T-helper 17 cell (primary cell): ENCODE data around the gene ORM1. TPM values are rescaled to one million over a fixed set of nuclear protein-coding genes. Genes with fewer than 3 reads are reported as not detected.
"Not testable (repeated sequence)": the region's sequence is repeated elsewhere in the genome, so short reads cannot be mapped to it uniquely, and the experiment has no call there.

Source experiments
- ATAC-seq: fragments of 150-1000 bp; cut with Tn5 transposase; 2 replicates; pipeline ENCODE4 v1.10.0; 2021; ENCODE audit warnings: mild to moderate bottlenecking, moderate library complexity
- DNase-seq, 3 donors: peaks; one replicate each; pipeline versions ENCODE4 v3.0.0 to v3.0.0-alpha.2; 2020 to 2021
- H3K9me3 ChIP-seq: one replicate; pipeline ENCODE4 v1.7.0; 2013; ENCODE audit warnings: low read length, mild to moderate bottlenecking; ENCODE audit not compliant: control insufficient read depth, poor library complexity, severe bottlenecking
- H3K27ac Mint-ChIP-seq: one replicate; pipeline ENCODE4 v1.8.0; 2022; ENCODE audit warnings: mild to moderate bottlenecking, moderate library complexity, mixed read lengths
- H3K27me3 Mint-ChIP-seq: one replicate; pipeline ENCODE4 v1.8.0; 2022; ENCODE audit warnings: mixed read lengths
- H3K36me3 Mint-ChIP-seq: one replicate; pipeline ENCODE4 v1.8.0; 2022; ENCODE audit warnings: low read depth, mixed read lengths
- H3K4me1 Mint-ChIP-seq: one replicate; pipeline ENCODE4 v1.8.0; 2022; ENCODE audit warnings: mild to moderate bottlenecking, mixed read lengths
- H3K4me3 Mint-ChIP-seq: one replicate; pipeline ENCODE4 v1.8.0; 2022; ENCODE audit warnings: mild to moderate bottlenecking, moderate library complexity, mixed read lengths
- total RNA-seq, 4 donors: library from RNA in 2 of 4; stranded (reverse) in 2 of 4; gene quantifications; one replicate each; pipeline ENCODE4 v1.2.3 and lab custom pipeline; 2022 to 2026

The ORM1 gene
- total RNA-seq (not detected), total RNA-seq (lab: John Stamatoyannopoulos, UW) (0 reads per million in 2 donors)

DNA sequence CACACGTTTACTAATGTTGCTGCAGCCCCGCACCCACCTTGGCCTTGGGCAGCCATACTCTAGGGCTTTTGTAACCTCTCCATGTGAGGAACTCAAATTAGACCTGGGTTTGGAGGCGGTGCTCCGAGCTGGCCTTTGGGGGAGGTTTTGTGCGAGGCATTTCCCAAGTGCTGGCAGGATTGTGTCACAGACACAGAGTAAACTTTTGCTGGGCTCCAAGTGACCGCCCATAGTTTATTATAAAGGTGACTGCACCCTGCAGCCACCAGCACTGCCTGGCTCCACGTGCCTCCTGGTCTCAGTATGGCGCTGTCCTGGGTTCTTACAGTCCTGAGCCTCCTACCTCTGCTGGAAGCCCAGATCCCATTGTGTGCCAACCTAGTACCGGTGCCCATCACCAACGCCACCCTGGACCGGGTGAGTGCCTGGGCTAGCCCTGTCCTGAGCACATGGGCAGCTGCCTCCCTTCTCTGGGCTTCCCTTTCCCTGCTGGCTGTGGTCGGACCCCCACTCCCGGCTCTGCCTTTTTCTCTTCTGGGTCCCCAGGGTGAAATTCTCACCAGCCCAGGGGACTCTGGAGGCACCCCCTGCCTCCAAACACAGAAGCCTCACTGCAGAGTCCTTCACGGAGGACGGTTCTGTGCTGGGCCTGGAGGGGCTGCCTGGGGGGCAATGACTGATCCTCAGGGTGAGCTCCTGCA is at the start of gene ORM1:
ORM1 (plus strand) TSS at position 268 of the 701 bp plus-strand sequence; CDS start at position 304, 36 bp downstream.
- not testable (repeated sequence) for ATAC-seq, H3K36me3 Mint-ChIP-seq, H3K27ac Mint-ChIP-seq, H3K9me3 ChIP-seq, DNase-seq, H3K4me3 Mint-ChIP-seq, H3K4me1 Mint-ChIP-seq
- peaks cover 20% of the 10 kb centered on the region for H3K27me3 Mint-ChIP-seq

DNA sequence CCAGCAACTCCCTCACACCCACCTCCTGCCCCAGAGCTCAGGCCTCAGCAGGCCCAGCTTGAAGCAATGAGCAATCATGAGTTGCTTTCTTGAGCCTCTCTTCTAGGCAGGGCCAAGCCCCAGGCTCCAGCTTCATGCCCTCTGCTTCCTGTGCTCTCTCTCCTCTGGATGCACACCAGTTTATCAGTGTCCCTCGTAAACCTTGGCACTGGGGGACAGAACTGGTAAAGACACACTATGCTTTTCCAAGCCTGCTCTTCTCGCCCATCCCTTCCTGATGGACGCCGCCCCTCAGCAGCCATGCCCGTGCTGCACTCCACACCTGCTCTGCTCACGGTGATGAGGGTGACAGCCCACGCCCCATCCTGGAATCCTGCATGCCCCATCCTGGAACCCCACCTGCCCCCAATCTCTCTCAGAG is 49.4 kb upstream of the ORM1 start:
- no peak for DNase-seq
- H3K27me3 Mint-ChIP-seq, result peaks cover 22% of the 10 kb centered on the region
- H3K27ac Mint-ChIP-seq, result no peak overlapping the region
- H3K9me3 ChIP-seq, result no peaks in the 10 kb centered on the region
- H3K4me1 Mint-ChIP-seq, result peaks cover 4% of the 10 kb centered on the region
- H3K36me3 Mint-ChIP-seq, result no peaks in the 10 kb centered on the region
- no peak overlapping the region for H3K4me3 Mint-ChIP-seq
- ATAC-seq, result no peak

DNA sequence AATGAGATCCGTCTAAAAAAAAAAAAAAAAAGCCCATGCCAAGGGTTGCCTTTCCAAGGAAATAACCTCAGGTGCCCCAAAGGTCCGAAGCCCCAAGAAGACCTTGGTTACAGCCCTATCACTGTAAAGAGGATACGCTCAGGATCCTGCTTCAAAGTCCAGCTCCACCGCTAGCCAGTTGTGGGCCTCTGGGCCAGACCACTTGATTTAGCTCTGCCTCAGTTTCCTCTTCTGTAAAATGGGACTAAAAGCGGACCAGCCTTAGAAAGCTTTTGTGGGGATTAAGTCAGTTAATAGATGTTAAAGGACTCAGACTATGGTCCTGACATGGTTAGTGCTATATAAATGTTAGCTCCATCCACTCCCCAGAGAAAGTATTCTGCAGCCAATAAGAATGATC is 48.7 kb upstream of the ORM1 start:
- DNase-seq (no peak), ATAC-seq (no peak)
- Mint-ChIP-seq H3K4me1 (peaks cover 4% of the 10 kb centered on the region), H3K36me3 (no peaks in the 10 kb centered on the region), H3K27ac (no peak overlapping the region), H3K4me3 (no peak overlapping the region), H3K27me3 (peaks cover 22% of the 10 kb centered on the region)
- no peaks in the 10 kb centered on the region for H3K9me3 ChIP-seq

DNA sequence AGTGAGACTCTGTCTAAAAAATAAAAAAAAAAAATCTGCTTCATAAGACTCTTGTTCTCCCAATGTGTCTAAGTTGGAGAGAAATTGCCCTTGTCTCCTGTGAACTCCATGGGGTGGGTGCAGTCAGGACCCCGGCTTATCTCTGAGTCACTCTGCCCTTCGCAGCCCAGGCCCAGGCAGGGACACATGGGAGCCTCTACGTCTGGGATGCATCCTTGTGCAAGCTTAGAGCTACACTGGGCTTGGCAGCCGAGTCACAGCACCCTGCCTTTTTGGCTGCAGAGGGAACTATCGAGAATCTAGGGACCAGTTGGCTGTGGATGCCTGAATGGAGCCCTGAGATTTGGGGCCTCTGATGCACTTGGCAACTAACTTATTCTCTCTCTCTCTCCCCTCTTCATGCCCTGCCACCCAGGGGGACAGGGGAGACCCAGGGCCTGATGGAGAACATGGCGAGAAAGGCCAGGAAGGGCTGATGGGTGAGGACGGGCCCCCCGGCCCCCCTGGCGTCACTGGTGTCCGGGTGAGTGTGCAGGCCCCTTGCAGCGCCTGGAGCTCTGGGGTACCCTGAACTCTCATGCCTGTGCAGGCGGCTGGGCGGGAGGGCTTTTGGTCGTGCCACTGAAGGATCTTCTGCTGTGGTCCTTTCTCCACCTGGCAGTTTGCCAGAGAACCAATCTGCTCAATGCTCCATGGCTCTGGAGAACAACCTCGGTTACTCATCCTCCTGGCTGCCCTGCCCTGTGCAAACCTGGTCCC is 47.5 kb upstream of the ORM1 start:
- Mint-ChIP-seq H3K27me3 (peaks cover 22% of the 10 kb centered on the region), H3K27ac (no peak overlapping the region), H3K4me3 (no peak overlapping the region), H3K36me3 (no peaks in the 10 kb centered on the region), H3K4me1 (peaks cover 4% of the 10 kb centered on the region)
- no peaks in the 10 kb centered on the region for H3K9me3 ChIP-seq
- ATAC-seq (no peak), DNase-seq (no peak)

DNA sequence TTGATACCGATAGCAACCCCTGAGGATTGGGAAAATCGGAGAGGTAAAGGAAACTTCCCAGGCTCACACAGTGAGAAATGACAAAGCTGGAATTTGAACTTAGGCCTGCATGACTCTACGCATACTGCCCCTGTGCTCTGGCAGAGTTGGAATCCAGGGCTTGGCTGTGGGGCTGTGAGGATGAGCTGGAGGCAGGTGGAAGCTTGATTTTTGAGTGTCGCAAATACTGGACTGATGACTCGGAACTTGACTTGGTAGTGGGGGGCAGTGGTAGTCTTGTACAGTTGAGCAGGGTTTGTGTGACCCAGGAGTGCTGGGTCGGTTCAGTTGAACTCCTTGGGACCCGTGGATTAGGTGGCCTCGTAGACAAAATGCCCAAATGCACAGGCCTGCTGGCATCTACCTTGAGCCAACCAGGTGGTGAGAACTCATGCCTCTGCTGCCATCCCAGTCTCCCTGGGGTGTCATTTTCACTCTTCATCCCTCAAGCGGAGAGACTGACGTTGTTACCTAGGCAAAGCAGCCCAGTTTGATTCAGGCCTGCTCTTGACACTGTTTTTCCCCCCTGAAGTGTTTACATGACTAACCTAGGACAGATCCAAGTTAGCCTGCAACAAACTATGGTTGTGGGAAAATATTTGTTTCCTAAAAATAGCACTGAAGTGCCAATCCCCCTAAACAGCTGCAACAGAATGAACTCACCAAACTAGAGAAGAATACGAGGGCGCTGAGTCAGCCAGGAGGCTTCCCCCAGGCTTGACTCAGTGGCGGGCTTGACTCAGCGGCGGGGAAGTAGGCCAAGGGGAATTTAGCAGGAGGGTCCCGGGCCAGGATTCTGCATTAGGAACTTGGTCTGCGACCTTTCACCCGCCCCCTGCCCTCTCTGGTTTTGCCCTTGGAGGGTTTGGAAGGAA is 45.7 kb upstream of the ORM1 start:
- Mint-ChIP-seq H3K4me1 (peaks cover 4% of the 10 kb centered on the region), H3K36me3 (no peaks in the 10 kb centered on the region), H3K27ac (no peak overlapping the region), H3K4me3 (no peak overlapping the region), H3K27me3 (peaks cover 17% of the 10 kb centered on the region)
- DNase-seq (no peak), ATAC-seq (no peak)
- H3K9me3 ChIP-seq, result no peaks in the 10 kb centered on the region

DNA sequence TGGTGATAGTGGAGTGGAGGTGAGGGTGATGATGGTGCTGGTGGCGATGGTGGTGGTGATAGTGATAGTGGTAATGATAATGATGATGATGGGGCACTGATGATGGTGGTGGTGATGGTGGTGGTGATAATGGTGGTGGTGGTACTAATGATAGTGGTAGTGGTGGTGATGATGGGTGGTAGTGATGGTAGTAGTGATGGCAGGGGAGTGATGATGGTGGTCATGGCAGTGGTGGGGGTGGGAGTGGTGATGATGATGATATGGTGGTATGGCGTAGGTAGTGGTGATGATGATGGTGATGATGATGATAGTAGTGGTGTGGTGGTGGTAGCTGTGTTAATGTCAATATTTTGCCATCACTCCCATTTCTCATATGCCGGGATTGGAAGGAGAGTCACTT is 44.5 kb upstream of the ORM1 start:
- Mint-ChIP-seq H3K4me1 (peaks cover 2% of the 10 kb centered on the region), H3K27me3 (peaks cover 11% of the 10 kb centered on the region), H3K36me3 (no peaks in the 10 kb centered on the region), H3K4me3 (no peak overlapping the region), H3K27ac (no peak overlapping the region)
- no peaks in the 10 kb centered on the region for H3K9me3 ChIP-seq
- DNase-seq (no peak), ATAC-seq (no peak)

DNA sequence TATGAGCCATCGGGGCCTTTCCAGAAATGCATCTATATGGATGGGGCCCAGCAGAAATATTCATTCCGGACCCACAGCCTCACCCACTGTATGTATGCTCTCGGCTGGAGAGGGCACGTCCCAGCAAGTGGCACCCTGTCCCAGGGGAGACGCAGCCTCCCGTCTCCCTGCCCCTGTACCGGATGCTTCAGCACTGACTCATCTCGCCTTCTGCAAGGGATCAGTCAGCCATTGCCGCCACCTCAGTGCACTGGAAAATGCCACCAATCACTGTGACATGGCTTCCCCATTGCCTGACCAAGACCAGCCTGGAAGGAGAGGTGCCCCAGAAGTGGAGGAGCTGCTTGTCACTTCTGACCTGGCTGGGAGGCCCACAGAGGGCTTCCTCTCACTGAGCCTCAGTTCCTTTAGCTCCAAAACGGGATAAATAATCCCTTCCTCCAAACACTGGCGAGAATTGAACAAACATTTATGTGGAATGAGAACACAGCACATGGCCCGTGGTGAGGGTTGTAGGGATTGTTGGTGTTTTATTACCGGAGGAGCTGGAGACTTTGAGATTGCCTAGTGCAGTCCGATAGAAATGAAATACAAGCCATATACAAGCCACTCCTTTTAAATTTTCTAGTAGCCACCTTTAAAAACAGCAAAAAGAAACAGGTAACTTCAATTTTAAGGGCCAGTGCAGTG is 43.9 kb upstream of the ORM1 start:
- DNase-seq (no peak), ATAC-seq (no peak)
- peaks cover 2% of the 10 kb centered on the region for H3K4me1 Mint-ChIP-seq
- no peaks in the 10 kb centered on the region for H3K36me3 Mint-ChIP-seq
- H3K27me3 Mint-ChIP-seq, result peaks cover 11% of the 10 kb centered on the region
- H3K4me3 Mint-ChIP-seq, result no peak overlapping the region
- no peak overlapping the region for H3K27ac Mint-ChIP-seq
- no peaks in the 10 kb centered on the region for H3K9me3 ChIP-seq

DNA sequence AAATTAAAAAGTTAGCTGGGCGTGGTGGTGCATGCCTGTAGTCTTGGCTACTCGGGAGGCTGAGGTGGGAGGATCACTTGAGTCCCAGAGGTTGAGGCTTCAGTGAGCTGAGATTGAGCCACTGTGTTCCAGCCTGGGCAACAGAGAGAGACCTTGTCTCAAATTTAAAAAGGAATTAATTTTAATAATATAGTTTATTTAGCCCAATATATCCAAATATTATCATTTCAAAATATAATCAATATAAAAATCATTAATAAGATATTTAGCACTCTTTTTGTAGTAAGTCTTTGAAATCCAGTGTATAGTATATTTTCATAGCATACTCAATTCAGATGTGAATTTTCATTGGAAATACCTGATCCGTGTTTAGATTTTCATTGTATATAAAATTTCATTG is 43.2 kb upstream of the ORM1 start:
- Mint-ChIP-seq H3K36me3 (no peaks in the 10 kb centered on the region), H3K27me3 (peaks cover 11% of the 10 kb centered on the region)

DNA sequence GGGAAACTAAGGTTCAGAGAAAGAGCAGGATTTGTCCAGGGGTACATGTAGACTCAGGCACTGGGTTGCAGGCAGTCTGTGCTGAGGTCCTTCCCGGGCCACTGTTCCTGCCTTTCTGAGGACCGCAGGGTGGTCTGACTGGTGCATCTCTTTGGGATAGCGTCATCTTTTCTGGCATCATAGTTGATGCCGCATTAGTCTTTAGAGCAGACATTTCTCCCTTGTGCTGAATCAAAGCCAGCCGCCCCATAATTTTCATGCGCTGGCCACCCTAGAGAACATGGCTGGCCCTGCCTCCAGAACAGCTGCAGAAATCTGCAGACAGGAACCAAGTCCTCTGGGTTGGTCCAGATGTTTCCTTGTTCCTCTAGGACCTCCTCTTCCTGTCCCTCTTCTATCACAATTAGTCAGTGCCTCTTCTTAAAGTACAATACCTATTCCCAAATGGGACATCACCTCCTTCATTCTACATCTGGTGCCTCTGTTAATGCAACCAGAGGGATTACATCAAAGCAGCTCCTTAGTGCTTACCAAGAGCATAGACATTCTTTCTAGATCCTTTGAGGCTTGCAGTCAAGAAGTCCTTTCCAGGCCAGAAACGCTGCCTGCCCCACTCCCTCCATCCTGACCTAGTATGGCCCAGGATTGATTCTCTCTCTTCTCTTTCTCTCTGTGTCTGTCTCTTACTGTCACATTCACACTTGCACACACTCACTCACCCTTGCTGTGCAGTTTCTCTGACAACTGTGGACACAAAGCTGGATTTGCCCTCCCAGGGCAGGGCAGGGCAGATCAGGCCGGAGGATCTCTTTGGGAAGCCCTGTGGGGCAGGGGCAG is 42.0 kb upstream of the ORM1 start:
- H3K4me1 Mint-ChIP-seq, result peaks cover 2% of the 10 kb centered on the region
- H3K4me3 Mint-ChIP-seq, result no peak overlapping the region
- H3K9me3 ChIP-seq, result no peaks in the 10 kb centered on the region
- DNase-seq (peak in 1 of 3 donors; percentile 2), ATAC-seq (no peak)
- no peak overlapping the region for H3K27ac Mint-ChIP-seq
- peaks cover 7% of the 10 kb centered on the region for H3K27me3 Mint-ChIP-seq
- no peaks in the 10 kb centered on the region for H3K36me3 Mint-ChIP-seq

More for the DNA sequence above, 43.2 kb upstream of the ORM1 start:
- no peaks in the 10 kb centered on the region for H3K9me3 ChIP-seq
- Mint-ChIP-seq H3K27ac (no peak overlapping the region), H3K4me3 (no peak overlapping the region), H3K4me1 (peaks cover 2% of the 10 kb centered on the region)
- DNase-seq, result no peak
- no peak for ATAC-seq

DNA sequence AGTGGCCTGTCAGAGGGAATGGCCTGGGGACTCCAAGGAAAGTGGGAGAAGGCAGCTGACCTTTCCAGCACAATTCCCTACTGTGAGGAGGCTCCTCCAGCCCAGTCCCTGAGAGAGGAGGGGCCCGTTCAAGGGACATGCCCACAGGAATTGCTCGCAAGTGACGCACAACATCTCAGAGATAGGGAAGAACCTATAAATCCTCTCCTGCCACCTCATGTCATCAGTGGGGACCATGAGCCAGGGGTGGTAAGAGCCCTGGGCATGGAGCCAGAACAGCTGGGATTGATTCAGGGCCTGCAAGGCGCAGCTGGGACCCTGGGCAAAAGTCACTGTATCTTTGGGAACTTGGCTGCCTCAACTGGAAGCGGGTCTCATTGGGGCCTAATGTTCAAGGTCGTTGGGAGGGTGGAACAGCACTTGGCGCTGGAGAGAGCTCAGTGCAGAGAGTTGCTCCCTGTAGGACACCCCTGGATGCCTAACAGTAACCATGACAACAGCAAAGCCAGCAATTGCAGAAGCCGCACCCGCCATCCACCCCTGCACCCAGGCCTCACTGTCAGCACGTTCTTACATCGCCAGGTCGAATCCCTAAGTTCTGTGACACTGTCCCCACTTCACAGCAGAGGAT is 41.3 kb upstream of the ORM1 start:
- no peaks in the 10 kb centered on the region for H3K4me1 Mint-ChIP-seq
- ATAC-seq (no peak), DNase-seq (peak in 1 of 3 donors; percentile 2)
- no peaks in the 10 kb centered on the region for H3K9me3 ChIP-seq
- H3K27ac Mint-ChIP-seq, result no peak overlapping the region
- H3K27me3 Mint-ChIP-seq, result peaks cover 7% of the 10 kb centered on the region
- H3K36me3 Mint-ChIP-seq, result no peaks in the 10 kb centered on the region
- no peak overlapping the region for H3K4me3 Mint-ChIP-seq

DNA sequence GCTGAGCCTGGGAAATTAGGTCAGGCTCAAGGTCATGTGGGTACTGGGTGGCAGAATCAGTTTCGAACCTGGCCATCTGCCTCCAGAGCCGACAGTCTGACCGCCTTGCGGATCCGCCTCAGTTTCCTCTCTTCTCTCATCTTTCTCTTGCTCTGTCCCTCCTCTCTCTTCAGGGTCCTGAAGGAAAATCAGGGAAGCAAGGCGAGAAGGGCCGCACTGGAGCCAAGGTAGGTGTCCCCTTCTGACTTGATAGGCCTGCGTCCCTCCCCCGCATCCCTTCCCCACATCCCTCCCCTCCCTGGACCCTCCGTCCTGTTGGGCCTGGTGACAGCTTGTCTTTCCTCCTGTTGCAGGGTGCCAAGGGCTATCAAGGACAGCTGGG is 40.8 kb upstream of the ORM1 start:
- H3K9me3 ChIP-seq, result no peaks in the 10 kb centered on the region
- H3K27ac Mint-ChIP-seq, result no peak overlapping the region
- DNase-seq, result peak in 1 of 3 donors; percentile 5
- no peaks in the 10 kb centered on the region for H3K4me1 Mint-ChIP-seq
- peaks cover 7% of the 10 kb centered on the region for H3K27me3 Mint-ChIP-seq
- no peak overlapping the region for H3K4me3 Mint-ChIP-seq
- H3K36me3 Mint-ChIP-seq, result no peaks in the 10 kb centered on the region
- ATAC-seq, result no peak

DNA sequence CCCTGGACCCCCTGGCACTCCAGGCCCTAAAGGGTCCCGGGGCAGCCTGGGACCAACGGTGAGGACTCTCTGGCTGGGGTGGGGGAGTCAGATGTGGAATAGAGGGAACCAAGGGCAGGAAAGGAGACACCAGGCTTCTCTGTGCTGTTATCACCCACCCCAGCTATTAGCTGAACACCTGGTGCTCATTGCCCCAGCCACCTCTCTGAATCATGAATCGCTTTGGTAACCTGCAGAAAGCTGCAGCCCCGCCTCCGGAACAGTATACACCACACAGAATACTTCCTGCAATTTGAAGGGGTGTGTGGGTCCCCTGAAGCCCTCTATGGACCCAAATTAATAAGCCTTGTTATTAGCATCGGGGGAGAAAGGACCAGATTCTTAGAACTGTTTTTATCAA is 40.4 kb upstream of the ORM1 start:
- Mint-ChIP-seq H3K27me3 (peaks cover 7% of the 10 kb centered on the region), H3K4me1 (no peaks in the 10 kb centered on the region), H3K27ac (no peak overlapping the region), H3K4me3 (no peak overlapping the region), H3K36me3 (no peaks in the 10 kb centered on the region)
- no peak for ATAC-seq
- no peaks in the 10 kb centered on the region for H3K9me3 ChIP-seq
- DNase-seq, result no peak
